ENCODE measurements around the gene SIN3A.
"Not testable (repeated sequence)": the region's sequence is repeated elsewhere in the genome, so short reads cannot be mapped to it uniquely, and the experiment has no call there.

Gene SIN3A

DNA sequence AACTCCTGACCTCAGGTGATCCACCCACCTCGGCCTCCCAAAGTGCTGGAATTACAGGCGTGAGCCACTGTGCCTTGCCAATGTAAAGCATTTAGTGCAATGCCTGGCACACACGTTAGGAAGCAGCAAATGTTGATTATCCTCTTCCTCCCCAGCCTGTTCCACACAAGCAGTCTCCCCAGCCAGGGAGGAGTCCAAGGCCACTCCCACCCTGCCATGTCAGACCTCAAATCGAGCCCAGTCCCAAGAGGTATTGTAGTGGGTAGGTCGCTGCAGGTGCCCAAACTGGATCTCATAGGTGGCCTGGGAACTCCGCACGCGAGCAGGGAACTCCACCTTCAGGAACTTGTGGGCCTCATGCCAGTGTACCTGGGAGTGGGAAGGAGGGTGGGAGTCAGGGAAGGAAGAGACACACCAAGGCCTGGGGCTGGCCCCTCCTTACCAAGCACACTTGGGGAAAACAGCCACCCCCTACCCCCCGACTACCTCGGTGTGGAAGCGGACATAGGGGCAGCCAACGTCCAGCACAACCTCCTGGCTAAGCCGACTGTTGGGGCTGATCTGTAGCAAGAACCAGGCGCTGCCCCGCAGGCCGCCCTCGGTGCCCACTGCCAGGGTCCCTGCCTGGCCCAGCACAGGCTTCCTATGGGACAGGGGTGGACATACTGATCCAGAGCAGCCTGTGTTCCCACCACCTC, 93.4 kb downstream of the SIN3A start:
- DNase-seq (ENCODE audit: low read depth in 2 of 2) = no peak

- DNase-seq (ENCODE audit: low read depth in 2 of 2) = no peak
These were observed 95.0 kb downstream of the SIN3A start for GRCh38 chr15:75356517-75356916.

DNA sequence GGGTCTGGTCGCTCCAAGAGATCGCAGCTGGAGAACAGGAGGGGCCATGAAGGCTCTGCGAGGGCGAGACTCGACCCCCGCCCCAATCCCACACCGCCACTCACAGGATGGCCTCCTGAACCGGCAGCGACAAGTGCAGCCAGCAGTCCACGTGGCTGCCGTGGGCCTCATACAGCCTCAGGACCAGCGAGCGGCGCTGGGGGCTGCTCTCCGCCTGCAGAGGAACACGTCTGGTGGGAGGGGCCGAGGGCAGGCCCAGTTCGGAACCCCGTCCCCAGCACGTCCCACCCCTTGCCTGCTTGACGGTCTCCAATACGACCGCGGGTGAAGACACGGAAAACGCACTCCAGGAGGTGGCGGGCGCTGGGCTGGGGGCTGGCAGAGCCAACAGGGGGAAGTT, 95.5 kb downstream of the SIN3A start:
- DNase-seq (ENCODE audit: low read depth in 2 of 2) = no peak

DNA sequence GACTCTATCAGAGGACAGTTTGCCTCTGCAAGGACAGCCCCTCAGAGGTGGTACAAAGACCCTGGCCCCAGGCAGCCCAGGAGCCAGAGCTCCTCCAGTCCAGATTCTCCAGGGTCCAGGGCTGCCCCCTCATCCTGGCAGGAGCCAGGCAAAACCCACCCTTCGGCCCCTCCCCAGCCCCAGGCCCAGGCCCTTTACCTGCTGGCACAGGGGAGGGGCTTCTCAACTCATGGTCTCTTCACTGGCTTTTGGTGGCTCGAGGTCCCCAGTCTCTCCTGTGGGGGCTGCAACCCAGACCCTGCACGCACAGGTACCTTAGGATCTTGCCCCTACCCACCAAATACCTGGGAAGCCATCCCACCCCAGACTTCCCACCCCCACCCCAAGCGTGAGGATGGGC, 96.1 kb downstream of the SIN3A start:
- no peak for DNase-seq (ENCODE audit: low read depth in 2 of 2)

- DNase-seq (ENCODE audit: low read depth in 2 of 2) = no peak
These were observed 97.0 kb downstream of the SIN3A start for GRCh38 chr15:75354454-75354853.

DNA sequence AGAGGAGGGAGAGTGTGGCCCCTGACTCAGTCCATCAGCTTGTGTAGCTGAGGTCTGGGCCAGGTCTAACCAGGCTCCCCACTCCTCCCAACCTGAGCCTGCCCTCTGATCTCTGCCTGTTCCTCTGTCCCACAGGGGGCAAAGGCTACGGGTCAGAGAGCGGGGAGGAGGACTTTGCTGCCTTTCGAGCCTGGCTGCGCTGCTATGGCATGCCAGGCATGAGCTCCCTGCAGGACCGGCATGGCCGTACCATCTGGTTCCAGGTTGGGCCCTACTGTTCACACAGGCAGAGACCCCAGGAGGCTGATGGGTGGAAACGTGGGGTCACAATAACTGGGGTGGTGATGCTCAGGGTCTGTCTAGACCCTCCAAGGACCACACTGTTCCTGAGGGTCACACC, 97.9 kb downstream of the SIN3A start:
- DNase-seq (ENCODE audit: low read depth in 2 of 2) = no peak

- DNase-seq (ENCODE audit: low read depth in 2 of 2) = no peak
These were observed 99.1 kb downstream of the SIN3A start for GRCh38 chr15:75352186-75353080.

DNA sequence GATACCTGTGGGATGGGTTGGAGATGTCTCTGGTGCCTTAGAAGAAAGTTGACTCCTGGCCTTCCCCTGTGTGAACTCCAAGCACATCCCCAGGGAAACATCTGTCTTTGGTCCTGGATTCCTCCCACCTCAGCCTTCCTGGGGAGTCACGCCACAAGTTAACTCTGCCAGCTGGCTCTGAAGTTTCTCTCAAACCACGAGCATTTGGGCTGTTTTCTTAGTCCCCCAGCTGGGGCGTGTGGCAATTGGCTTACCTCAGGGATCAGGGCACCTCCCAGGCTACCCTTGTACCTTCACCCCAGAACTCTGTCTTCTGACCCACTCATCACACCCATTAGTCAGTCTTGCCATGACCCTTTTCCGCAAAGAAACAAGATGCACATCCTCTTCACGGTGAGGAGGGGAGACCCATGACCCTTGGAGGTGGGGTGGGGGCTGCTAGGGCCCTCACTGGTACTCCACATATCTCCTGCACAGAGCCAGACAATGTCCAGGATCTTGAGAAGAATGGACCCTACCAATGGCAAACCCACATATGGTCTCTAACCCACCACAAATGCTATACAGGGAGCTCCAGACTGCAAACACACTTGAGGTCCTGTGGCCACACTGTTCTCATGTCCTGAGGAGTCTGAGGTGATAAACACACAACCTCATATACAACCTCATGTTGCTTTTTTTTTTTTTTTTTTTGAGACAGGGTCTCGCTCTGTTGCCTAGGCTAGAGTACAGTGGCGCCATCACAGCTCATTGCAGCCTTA, 100.7 kb downstream of the SIN3A start:
- DNase-seq (ENCODE audit: low read depth in 2 of 2) = no peak

- DNase-seq (ENCODE audit: low read depth in 2 of 2) = peak in 1 of 2 experiments; percentile 54
These were observed 101.5 kb downstream of the SIN3A start for GRCh38 chr15:75349851-75350588.

GRCh38 chr15:75349351-75349669, 102.2 kb downstream of the SIN3A start:
- not testable (repeated sequence) for DNase-seq (ENCODE audit: low read depth in 2 of 2)

DNA sequence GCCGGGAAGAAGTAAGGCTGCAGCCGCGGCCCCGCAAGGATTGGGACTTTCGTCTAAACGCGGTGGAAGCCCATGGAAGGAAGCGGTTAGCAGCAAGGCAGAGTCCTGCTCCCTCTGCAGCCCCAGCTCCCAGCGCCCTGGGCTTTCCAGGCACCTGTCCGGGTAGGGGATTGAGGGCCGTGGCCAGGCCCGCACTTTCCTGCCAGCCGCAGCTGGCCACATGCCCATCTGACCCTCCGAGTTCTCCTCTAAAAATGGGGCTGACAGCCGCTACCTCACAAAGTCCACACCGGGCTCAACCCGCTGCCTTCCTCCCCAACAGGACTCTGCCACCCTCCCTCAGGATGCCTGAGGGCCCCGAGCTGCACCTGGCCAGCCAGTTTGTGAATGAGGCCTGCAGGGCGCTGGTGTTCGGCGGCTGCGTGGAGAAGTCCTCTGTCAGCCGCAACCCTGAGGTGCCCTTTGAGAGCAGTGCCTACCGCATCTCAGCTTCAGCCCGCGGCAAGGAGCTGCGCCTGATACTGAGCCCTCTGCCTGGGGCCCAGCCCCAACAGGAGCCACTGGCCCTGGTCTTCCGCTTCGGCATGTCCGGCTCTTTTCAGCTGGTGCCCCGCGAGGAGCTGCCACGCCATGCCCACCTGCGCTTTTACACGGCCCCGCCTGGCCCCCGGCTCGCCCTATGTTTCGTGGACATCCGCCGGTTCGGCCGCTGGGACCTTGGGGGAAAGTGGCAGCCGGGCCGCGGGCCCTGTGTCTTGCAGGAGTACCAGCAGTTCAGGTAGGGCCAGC, 102.7 kb downstream of the SIN3A start:
- no peak for DNase-seq (ENCODE audit: low read depth in 2 of 2)

DNA sequence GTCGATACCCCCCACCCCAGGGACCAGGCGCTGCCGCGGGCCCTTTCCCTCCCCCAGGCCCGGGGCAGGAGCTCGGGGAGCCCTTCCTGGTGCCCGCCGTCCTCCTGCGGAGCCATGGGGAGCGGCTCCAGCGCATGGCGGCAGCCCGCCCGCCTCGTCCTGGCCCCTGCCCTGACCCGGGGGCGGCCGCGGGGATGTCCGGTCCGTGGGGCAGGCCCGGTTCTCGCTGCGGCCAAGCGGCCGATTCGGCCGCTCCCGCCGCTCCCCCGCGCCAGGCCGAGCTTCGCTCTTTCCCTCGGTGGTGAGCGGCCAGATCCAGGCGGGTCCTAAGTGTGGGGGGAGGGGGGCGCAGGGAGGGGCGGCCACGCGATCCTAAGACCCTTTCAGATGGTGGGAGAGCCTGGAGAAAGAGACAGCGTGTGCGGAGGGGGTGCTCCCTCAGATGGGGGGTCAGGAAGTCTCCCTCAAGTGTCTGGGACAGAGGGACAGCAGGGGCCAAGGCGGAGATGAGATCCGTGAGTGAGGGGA, 103.4 kb downstream of the SIN3A start:
- no peak for DNase-seq (ENCODE audit: low read depth in 2 of 2)

- DNase-seq (ENCODE audit: low read depth in 2 of 2) = peak in 1 of 2 experiments; percentile 38
These were observed 104.1 kb downstream of the SIN3A start for GRCh38 chr15:75347222-75348033.

- DNase-seq (ENCODE audit: low read depth in 2 of 2) = no peak
These were observed 104.7 kb downstream of the SIN3A start, which contains the start of gene NEIL1 for GRCh38 chr15:75346796-75347221. Gene NEIL1, plus strand, starts transcription at chr15:75347039. Its CDS starts 1,867 bp downstream, at chr15:75348906.

- DNase-seq (ENCODE audit: low read depth in 2 of 2) = not testable (repeated sequence)
These were observed 107.5 kb downstream of the SIN3A start for GRCh38 chr15:75343953-75344352.

DNA sequence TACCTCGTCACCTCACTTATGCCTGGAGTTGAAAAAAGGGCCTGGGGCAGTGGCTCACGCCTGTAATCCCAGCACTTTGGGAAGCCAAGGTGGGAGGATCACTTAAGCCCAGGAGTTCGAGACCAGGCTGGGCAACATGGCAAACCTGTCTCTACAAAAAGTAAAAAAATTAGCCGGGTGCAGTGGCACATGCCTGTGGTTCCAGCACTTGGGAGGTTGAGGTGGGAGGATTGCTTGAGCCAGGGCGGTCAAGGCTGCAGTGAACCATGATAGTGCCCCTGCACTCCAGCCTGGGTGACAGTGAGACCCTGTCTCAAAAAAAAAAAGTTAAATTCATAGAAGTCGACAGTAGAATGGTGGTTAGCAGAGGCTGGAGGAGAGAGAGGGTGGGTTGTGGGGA, 109.3 kb downstream of the SIN3A start:
- DNase-seq (ENCODE audit: low read depth in 2 of 2) = no peak

- no peak for DNase-seq (ENCODE audit: low read depth in 2 of 2)
These were observed 111.8 kb downstream of the SIN3A start for GRCh38 chr15:75339531-75340240.

DNA sequence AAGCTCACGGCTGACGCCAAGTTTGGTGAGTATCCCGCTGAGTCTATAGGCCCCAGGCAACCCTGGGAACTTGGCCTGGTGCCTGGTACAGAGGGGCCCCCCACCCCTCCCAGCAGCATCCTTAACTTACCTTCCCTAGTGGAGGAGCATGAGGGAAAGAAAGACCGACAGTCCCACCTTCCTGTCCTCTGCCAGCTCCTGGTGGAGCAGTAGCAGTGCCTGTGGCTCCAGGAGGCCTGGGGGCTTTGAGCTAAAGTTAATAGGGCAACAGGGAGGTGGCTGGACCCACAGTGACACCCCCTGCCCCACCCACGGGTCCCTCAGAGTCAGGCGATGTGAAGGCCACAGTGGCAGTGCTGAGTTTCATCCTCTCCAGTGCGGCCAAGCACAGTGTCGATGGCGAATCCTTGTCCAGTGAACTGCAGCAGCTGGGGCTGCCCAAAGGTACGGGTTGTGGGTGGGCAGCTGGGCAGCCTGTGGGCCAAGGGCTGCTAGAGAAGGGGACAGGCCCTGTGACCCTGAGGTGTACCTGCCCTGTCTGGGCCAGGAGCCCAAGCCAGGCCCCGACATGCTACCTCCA, 112.7 kb downstream of the SIN3A start:
- DNase-seq (ENCODE audit: low read depth in 2 of 2) = no peak

Data from stimulated activated CD4-positive, alpha-beta T cell treated with anti-CD3 and anti-CD28 coated beads, Interleukin-12 subunit alpha, Interleukin-12 subunit beta, amount 100 ng/mL, for 24 hours (primary cell).